HG03175 (cell line): Measurements from ENCODE around the gene ZFAND2B.

Source experiments
- ATAC-seq: cut with Tn5 transposase; IDR thresholded peaks from one replicate; pipeline ENCODE4 v1.9.1; 2021; ENCODE audit warnings: mild to moderate bottlenecking, moderate library complexity; ENCODE audit not compliant: unreplicated experiment

ZFAND2B gene

DNA sequence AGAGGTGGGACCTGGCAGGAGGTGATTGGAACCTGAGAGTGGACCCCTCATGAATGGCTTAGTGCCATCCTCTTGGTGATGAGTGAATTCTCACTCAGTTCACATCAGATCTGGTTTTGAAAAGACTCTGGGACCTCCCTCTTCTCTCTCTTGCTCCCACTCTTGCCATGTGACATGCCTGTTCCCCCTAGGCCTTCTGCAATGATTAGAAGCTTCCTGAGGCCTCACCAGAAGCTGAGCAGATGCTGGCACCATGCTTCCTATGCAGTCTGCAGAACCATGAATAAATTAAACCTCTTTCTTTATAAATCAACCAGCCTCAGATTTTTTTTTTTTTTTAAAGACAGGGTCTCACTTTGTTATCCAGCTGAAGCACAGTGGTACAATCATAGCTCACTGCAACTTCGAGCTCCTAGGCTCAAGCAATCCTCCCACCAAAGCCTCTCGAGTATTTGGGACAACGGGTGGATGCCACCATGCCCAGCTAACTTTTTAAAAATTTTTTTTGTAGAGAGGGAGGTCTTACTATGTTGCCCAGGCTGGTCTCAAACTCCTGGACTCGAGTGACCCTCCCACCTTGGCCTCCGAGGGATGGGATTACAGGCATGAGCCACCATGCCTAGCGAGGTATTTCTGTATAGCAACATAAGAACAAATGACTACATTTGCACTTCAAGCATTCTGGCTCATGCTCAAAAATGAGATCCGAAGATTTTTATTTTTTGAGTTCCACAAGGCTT, 2.0 kb upstream of the ZFAND2B start:
- ATAC-seq, result no peak

DNA sequence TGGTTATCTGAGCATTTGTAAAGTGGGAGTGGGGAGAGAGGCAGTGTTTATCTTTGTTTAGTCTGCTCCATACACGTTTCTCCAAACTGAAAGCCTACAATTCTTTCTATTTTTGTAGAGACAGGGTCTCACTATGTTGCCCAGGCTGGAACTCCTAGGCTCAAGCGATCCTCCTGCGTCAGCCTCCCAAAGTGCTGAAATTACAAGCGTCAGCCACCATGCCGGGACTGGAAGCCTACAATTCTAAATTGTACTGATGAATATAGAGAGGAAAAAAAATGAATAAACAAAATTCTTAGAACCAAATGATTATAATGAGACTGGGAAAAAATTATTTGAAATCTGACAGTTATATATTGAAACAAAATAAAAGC, 1.4 kb upstream of the ZFAND2B start:
- no peak for ATAC-seq

DNA sequence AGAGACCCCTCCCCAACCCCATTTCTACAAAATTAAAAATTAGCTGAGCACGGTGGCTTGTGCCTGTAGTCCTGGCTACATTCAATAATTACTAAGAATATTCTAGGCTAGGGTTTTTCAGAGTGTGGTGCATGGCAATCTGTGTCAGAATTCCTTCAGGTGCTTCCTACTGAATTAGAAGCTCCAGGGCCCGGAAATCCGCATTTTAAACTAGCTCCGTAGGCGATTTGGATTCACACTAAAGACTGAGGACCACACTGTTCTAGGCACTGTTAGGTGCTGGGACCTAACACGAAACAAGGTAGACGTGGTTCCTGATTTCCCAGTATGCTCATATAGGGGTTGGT, 628 bp upstream of the ZFAND2B start:
- ATAC-seq, result no peak

DNA sequence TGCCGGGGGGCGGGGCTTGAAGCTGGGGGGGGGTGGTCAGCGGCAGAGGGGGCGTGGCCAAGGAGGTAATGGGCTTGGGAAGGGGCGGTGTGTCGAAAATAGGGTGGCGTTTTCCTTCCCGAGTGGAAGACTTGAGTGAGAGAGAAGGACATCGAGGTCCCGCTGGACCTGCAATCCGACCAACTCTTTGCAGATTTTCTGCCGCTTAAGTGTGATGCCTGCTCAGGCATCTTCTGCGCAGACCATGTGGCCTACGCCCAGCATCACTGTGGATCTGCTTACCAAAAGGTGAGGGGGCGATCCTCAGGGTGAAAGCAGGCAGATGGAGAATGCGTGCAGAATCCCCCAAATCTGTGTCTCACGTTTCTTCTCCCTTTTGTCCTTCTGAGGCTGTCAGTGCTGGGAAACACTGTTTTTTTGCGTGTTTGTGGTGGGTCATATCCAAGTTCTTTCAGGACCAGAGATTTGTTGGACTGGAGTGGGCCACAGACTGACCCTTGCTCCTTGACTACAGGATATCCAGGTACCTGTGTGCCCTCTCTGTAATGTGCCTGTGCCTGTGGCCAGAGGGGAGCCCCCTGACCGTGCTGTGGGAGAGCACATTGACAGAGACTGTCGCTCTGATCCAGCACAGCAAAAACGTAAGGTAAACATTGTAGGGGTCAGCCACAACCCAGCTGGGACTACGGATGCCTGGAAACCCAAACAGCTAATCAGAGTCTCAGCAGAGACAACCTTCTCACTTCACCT, 727 bp downstream of the ZFAND2B start:
- ATAC-seq, result no peak

DNA sequence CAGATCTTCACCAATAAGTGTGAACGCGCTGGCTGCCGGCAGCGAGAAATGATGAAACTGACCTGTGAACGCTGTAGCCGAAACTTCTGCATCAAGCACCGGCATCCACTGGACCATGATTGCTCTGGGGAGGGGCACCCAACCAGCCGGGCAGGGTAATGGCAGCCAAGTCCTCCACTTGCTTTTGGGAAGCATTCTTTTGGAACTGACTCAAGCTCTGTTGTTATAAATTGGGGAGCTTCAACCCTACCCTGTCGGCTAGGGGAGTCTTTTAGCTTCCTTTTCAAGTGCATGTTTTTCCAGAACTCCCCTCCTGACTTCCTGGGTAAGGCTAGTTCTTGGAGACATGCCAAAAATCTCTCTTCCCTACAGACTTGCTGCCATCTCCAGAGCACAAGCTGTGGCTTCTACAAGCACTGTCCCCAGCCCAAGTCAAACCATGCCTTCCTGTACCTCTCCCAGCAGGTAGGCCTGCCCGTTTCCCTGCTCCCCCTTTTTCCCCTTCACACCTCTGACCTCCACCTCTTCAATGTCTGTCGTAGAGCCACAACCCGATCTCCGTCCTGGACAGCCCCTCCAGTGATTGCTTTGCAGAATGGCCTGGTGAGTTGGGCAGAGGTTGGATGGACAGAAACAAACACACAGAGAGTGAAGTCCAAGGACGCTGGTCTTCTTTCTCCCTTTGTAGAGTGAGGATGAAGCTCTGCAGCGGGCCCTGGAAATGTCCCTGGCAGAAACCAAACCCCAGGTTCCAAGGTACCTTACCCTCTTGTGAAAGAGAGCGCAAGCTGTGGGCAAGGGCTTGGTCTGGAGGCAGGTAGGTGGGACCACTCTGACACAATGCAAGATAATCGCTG, 1.5 kb downstream of the ZFAND2B start:
- ATAC-seq, result no peak

DNA sequence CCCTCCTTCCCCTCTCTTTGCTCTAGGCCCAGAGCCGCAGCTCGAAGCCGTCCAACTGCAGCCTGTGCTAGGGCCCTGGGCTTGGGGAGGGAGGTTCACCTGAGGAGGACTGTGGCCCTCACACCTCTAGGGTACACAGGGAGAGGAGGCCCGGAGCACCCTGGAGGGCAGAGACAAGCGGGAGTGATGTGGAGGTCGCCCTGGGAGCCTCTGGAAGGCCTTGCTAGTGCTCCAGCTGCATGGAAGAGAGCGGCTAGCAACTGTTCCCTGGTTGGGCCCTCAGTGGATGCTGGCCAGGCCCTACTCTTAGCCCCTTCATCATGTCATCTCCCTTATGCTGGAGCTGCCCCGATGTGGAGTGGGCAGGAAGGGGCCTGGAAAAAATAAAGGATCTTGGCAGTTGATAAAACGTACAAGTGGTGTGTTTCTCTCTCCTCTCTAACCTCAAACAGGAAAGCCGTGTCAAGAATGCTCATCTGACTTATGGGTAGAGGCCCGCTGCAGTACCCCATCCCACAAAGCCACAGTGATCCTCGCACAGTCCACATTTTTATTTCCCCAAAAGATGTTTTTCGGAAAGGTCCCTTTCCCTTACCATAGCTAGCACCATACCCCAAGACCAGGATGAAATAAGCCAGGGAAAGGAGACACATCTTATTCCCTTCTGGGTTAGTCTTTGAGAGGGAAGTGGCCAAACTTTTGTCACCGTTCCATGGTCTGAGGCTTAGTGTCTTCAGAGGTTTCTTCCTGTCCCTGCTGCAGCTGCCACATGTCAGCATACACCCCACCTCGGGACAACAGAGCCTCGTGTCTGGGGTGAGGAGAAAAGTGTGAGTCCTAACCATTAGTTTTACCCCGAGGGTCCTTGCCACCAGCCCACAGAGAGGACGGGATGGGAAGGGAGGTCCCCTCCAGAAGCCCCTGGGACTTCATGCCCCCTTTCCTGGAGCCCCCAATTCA, 2.9 kb downstream of the ZFAND2B start:
- no peak for ATAC-seq

DNA sequence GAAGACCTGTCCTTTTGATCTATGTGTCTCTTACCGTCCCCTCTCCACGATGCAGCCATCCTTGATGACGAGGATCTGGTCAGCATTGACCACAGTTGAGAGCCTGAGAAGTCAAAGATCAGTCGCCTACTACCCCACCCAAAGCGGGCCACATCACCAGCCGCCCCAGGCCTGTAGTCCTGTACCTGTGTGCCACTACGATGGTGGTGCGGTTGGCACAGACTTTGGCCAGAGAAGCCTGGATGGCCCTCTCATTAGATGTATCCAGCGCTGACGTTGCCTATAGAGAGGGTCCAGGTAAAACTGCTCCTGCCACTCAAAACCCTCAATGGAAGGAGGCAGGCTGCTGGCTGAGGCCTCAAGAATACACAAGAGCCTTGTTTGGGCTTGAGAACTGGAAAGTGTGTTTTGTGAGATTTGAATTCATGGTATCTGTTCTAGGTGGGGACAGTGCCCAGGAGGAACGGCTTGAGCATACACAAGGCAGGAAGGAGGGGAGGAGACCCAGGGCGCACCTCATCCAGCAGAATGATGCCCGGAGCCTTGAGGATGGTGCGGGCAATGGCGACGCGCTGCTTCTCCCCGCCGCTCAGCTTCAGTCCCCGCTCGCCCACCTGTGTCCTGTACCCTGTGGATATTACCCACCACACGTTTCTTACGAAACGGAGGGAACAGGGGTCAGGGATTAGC, 3.8 kb downstream of the ZFAND2B start:
- no peak for ATAC-seq

DNA sequence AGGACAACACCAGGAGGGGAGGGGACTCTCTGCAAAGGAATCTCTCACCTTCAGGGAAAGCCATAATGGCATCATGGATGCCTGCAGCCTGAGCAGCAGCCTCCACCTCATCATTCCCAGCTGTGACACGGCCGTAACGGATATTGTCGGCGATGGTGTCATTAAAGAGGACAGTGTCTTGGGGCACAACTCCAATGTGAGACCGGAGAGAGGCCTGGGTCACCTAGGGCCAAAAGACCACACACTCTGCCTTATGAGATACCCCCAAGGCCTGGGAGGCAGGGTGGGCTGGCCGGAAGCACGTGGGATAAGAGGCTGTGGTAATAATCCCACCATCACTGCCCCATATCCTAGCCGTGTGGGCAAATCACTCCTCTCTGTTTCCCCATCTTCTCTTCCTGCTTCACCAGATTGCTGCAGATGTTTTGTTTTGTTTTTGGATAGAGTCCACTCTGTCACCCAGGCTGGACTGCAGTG, 4.3 kb downstream of the ZFAND2B start:
- no peak for ATAC-seq

DNA sequence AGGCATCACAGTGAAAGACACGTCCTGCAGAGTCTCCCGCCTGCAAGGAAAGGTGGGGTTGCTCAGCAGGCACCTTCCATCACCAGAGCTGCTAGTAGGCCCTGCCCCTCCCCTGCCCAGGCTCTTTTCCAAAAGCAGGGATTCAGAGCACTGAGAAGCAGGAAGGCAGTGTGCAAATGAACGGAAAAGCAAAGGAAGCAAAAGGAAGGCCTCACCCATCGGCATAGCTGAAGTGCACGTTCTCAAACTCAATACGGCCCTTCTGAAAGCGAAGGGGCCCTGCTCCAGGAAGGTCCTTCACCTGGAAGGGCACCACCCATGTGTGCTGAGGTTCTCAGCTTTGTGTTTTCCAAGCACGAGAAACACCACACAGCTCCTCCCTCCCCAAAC, 6.4 kb downstream of the ZFAND2B start:
- ATAC-seq, result no peak

DNA sequence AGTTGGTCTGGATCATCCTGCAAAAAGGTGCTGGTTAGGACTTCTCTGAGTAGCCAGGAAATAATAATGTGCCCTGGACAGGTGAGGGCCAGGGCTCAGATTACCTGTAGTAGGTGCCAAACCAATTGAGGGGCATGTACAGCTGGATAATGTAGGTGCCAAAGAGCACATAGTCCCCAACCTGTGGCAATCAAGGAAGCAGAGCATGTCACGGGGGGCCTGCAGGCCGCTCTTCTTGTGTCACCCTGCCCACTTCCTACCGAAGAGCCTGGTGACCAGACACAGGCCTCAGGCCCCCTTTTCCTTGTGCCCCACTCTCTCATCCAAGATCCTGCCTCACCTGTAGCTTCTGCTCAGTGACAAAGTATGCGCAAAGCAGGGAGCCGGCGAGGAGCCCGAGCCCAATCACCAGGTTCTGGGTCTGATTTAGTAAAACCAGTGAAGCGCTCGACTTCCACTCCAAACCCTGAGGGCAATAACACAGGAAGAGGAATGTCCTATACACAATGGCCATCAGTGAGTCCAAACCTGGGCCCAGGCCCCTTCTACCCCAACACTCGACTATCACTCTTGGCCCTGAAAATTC, 7.0 kb downstream of the ZFAND2B start:
- no peak for ATAC-seq

DNA sequence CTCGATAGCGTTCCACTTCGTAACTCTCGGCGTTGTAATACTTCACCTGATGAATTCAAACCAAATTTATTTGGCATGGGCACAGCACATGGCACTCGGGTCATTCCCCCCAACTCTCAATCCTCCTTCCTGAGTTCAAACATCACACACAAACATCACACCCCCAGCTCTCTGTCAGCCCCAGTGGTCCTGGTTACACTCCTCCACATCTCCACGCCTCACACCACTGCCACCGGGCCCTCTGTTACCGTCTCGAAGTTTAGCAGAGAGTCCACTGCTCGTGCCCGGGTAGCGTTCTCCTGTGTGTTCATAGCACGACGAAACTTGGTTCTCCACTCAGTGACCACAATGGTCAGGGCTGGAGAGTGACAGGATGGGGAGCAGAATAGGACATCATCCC, 7.6 kb downstream of the ZFAND2B start:
- ATAC-seq, result no peak

DNA sequence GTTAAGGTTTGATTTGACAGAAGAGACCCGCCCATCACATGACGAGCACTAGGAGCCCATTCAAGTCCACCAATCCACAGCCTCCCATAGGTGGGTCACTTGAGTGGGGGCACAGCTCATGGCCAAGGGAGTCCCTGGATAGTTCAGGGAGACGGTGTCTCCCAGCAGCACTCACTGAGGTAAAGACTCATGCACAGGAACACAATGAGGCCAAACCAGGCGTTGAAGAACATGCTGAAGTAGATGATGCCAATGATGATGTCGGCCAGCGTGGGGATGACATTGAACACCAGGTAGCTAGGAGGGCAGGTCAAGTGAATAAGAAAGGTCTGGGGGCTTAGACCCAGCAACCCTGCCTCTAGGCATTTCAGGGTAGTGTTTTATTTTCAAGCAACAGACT, 8.2 kb downstream of the ZFAND2B start:
- ATAC-seq, result no peak

DNA sequence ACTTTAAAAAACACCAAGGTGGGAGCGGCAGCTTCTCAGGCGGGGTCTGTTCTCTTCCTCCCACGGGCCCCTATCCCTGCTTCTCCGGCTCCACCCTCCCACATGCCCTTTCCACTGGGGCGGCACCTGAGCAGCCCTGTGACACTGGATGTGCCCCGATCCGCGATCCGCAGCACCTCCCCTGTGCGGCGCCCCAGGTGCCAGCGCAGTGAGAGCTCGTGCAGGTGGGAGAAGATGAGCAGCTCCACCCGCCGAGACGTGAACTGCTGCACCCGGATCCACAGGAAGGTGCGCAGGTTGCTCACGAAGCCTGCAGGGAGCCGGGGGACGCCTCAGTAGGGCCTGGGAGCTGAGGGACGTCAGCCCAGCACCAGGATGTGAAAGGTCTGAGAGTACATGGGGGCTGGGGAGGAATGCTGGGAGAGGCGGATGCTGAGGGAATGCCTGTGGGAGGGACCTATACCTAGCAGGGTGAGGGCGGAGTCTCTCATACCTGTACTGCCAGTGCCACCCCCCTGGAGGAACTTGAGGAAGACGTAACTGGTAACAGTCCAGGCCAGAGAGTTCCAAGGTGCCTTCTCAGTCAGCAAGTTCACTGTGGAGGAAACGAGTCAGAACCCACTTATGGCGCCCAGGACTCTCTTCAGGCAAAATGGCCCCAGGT, 9.4 kb downstream of the ZFAND2B start:
- no peak for ATAC-seq

DNA sequence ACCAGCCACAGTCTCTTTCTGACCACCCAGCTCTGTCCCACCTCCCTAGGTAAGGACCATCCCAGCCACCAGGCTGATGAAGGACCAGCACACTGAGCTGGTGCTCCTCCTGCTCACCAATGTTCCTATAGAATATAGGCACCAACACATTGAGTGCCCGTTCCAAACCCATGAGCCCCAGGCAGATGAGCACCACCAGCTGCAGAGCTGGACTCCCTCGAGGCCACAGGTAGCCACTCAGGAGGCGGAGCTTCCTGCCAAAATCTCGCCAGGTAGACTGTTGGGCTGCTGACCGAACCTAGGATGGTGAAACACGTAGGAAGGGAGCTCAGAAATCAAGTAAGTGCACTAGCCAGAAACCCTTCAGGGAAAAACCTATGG, 9.9 kb downstream of the ZFAND2B start:
- ATAC-seq, result no peak

DNA sequence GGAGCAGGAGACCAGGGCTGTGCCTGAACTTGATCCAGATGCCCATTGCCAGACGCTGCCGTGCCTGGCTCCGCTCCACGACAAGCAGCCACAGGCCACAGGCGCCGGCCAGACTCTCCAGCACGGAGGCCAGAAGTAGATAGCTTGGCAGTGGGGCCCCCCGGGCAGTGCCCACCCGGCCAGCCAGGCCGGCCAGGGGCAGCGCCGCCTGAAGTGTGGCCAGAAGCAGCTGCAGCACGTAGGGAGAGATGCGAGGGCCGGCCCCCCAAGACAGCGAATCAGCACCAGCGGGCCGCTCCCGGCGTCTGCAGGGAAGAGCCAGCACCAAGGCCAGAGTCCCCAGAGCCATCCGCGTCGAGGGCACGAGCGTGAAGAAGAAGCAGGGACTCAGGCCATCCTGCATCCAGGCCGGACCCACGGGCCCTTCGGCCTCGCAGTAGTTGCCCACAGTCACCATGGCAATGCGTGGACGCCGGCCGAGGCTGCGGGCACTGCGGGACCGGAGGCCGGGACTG, 11.7 kb downstream of the ZFAND2B start:
- peak; percentile 32 for ATAC-seq

DNA sequence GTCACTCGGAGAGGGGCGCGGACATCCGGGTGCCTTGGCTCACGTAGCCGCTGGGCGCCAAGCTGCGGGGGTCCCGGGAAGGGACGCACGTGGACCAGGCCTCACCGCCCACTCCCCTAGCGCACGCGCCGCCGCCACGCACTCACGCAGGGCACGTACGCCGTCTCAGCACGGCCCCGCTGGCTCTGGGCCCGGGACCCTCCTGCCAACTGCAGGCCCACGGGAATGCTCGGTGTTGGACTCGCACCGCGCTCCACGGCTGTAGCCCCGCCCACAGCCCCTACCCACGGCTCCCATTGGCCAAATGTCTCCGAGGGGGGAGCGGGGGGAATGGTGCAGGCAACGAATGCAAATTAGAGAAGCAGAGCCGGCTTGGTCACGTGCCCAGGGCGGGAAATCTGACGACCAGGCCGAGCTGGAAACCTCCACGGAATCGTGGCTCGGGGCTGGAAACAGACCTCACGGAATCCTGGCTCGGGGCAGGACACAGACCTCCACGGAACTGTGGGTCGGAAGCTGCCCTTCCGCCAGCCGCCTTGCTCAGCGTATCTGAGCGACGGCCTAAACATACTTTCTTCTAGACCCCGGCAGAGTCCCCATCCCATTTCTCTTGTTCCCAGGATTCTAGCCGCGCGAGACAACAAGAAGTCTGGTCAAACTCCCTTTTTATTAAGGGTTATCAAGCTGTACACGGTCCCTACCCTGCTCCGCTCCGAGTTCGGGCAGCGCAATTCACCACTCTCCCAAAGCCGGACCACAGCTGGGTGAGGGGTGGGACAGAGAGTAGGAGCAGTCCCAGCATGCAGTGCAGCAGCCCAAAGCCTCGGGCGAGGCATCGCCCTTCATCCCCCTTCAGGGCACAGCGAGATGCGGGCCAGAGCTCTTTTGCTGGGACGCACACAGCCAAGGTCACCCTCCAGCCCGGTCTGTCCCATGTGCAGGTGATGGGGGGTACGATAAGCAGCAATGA, 12.4 kb downstream of the ZFAND2B start, which contains the start of gene ABCB6:
ABCB6 (minus strand) TSS at position 227 of the 970 bp plus-strand sequence. CDS start 285 bp downstream, outside the sequence.
- peak; percentile 85 for ATAC-seq

DNA sequence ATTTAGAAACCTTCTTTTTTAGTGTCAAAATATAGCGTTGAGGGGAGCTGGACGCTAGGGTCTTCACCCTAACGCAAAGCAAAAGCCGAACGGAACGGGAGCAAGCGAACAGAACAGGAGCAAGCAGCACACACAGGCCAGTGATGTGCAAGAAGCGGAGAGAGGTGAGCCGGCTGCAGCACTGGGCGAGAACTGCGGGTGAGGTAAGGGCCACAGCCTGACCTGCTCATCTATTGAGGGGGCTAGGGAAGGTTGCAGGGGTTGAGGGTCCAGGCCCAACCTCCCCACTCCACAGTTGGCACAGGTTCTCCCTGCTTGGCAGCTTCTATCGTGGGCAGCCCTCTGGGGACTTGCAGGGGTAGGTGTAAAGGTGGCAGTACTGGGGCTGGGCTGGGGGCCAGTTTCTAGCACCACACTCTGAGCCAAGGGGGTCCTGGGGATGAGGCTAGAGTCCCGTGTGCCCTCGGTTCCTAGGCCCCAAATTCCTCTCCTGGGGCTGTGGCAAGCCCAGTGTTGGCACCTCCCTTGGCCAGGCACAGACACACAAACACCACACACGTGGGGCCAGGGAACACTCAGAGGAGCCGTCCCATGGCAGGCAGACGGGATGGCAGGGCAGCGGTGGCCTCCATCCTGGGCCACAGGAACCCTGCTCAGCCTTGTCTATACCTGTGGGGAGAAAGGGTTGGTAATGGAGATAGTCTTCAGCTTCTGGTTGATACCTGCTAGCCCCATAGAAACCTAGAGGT, 13.4 kb downstream of the ZFAND2B start:
- ATAC-seq, result no peak
